Activated B cell treated with CpG ODN at 0.5 μM for 24 hours (primary cell): Measurements from ENCODE around the gene GPR152. TPM values are rescaled to one million over a fixed set of nuclear protein-coding genes. Genes with fewer than 3 reads are reported as not detected.

ENCODE experiments used
- ATAC-seq: fragments of 200-7000 bp; cut with Tn5 transposase; one replicate; pipeline ENCODE4 v1.10.0; 2021; ENCODE audit warnings: low read depth, mild to moderate bottlenecking, moderate library complexity
- CTCF ChIA-PET: fragments of 350-600 bp; sonication (Branson Sonifier 250); formaldehyde crosslinking; loops from one replicate; lab custom pipeline; 2021; ENCODE audit warnings: antibody characterized with exemption; lab: Charles Lee
- POLR2A ChIA-PET: fragments of 350-600 bp; sonication (Branson Sonifier 250); formaldehyde crosslinking; loops from one replicate; lab custom pipeline; 2021; ENCODE audit warnings: antibody characterized with exemption; lab: Charles Lee
- DNase-seq: peaks from one replicate; pipeline ENCODE4 v3.0.0; 2022
- H3K27ac Mint-ChIP-seq: one replicate; pipeline ENCODE4 v1.8.0; 2020; ENCODE audit warnings: mixed read lengths
- H3K27me3 Mint-ChIP-seq: one replicate; pipeline ENCODE4 v1.8.0; 2021; ENCODE audit warnings: mixed read lengths
- H3K36me3 Mint-ChIP-seq: one replicate; pipeline ENCODE4 v1.8.0; 2021; ENCODE audit warnings: low read depth, mixed read lengths
- H3K4me1 Mint-ChIP-seq: one replicate; pipeline ENCODE4 v1.8.0; 2021; ENCODE audit warnings: mixed read lengths
- H3K4me3 Mint-ChIP-seq: one replicate; pipeline ENCODE4 v1.8.0; 2020; ENCODE audit warnings: mild to moderate bottlenecking, mixed read lengths
- H3K9me3 Mint-ChIP-seq: one replicate; pipeline ENCODE4 v1.8.0; 2020; ENCODE audit warnings: mixed read lengths
- intact Hi-C: fragments of 100-400 bp; cut with micrococcal nuclease; formaldehyde crosslinking; loops from one replicate; pipeline ENCODE4 v1.15.1; 2024
- total RNA-seq: library from RNA; stranded (reverse); gene quantifications from 2 replicates; pipeline ENCODE4 v1.2.3, GENCODE V29; 2022
- TF ChIP-seq, protein P1 (sequence below): fragments of 200-600 bp; IDR thresholded peaks from one replicate; pipeline ENCODE4 v1.8.0; 2022; ENCODE audit warnings: antibody characterized with exemption, mild to moderate bottlenecking

Gene GPR152
- total RNA-seq, 1 donor from 2014 or later = not detected

DNA sequence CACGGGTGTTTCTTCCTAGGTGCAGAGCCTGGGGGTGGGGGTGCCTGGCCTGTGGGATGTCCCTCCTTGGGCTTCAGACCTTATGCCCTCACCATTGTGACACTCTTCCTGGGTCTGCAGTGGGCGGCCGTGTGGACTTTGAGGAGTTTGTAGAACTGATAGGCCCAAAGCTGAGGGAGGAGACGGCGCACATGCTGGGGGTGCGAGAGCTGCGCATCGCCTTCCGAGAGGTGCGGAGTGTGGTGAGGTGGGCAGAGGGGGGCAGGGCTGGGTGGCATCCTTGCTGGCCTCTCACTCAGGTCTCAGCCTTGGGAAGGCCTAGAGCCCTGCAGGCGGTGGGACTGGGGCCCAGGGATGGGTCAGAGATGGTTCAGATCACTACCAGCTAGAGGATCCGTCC is 4.9 kb upstream of the GPR152 start:
- Mint-ChIP-seq H3K4me1 (peaks cover 53% of the 10 kb centered on the region), H3K4me3 (peak overlapping the region; percentile 13), H3K27me3 (no peaks in the 10 kb centered on the region), H3K27ac (peak overlapping the region; percentile 84), H3K9me3 (no peaks in the 10 kb centered on the region), H3K36me3 (no peaks in the 10 kb centered on the region)
- ChIA-PET POLR2A (interaction anchor here (3.9 to 33.4 kb wide), 3 partner anchors 12 to 29 kb away, joined by 15 to 1417 read pairs (median 32); partner anchors contain the start of genes CORO1B, PTPRCAP, RPS6KB2 and TMEM134), CTCF (interaction anchor here (1.5 kb wide), 1 partner anchor 20 kb away, joined by 3 read pairs; the partner anchor contains the start of gene PTPRCAP)
- ATAC-seq (no peak), DNase-seq (no peak)
- intact Hi-C loops = no loop called here
- TF ChIP-seq, protein P1, sequence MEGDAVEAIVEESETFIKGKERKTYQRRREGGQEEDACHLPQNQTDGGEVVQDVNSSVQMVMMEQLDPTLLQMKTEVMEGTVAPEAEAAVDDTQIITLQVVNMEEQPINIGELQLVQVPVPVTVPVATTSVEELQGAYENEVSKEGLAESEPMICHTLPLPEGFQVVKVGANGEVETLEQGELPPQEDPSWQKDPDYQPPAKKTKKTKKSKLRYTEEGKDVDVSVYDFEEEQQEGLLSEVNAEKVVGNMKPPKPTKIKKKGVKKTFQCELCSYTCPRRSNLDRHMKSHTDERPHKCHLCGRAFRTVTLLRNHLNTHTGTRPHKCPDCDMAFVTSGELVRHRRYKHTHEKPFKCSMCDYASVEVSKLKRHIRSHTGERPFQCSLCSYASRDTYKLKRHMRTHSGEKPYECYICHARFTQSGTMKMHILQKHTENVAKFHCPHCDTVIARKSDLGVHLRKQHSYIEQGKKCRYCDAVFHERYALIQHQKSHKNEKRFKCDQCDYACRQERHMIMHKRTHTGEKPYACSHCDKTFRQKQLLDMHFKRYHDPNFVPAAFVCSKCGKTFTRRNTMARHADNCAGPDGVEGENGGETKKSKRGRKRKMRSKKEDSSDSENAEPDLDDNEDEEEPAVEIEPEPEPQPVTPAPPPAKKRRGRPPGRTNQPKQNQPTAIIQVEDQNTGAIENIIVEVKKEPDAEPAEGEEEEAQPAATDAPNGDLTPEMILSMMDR = no peak

DNA sequence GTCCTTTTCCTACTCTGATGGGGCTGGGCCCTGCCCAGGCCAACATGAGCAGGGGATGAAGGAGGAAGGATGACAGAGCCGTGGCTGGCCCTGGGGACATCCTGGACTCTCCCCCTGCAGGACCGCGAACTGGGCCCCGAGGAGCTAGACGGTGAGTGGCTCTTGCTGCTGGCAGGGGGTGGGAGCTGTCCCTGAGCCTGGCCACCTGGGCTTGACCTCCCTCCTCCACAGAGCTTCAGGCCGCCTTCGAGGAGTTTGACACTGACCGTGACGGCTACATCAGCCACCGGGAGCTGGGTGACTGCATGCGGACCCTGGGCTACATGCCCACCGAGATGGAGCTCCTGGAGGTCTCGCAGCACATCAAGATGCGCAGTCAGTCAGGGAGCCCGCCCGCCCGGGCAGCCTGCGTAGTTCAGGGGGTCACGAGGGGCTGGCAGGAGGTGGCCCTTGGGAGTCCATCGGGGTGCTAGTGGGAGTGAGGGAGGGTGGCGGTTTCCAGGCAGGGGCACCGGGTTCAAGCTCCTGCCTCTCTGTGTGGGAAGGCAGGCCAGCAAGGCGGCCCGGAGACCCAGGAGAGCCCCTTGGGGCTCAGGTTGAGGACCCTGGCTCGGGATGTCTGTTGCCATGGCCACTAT is 3.7 kb upstream of the GPR152 start:
- ATAC-seq (no peak), DNase-seq (no peak)
- no peak overlapping the region for H3K4me3 Mint-ChIP-seq
- no peaks in the 10 kb centered on the region for H3K27me3 Mint-ChIP-seq
- TF ChIP-seq, protein P1 = no peak
- no peaks in the 10 kb centered on the region for H3K9me3 Mint-ChIP-seq
- ChIA-PET POLR2A (interaction anchor here (0.6 to 33.4 kb wide), 5 partner anchors 12 to 69 kb away, joined by 4 to 1417 read pairs (median 5); partner anchors contain the start of genes CORO1B, PTPRCAP, RPS6KB2 and TBC1D10C), CTCF (no interaction called here)
- H3K27ac Mint-ChIP-seq = no peak overlapping the region
- peaks cover 52% of the 10 kb centered on the region for H3K4me1 Mint-ChIP-seq
- intact Hi-C loops = no loop called here
- H3K36me3 Mint-ChIP-seq = no peaks in the 10 kb centered on the region

DNA sequence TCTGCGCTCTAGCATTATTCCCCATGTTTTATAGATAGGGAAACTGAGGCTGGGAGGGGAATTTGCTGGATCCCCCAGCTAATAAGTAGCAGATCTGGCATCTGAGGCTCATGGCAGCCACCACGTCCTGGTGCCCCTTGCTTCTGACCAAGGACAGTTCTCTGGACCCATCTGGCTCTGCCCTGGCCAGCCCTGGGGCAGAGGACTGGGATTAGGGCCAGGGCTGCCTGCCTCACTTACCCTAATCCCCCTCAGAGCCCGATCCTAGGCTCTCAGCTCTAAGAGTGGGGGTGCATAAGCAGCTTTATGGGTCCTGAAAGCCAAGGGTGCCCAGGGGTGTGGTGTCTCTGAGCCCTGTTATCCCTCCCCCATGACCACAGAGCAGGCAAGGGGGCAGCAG is 2.5 kb upstream of the GPR152 start, which contains the start of gene CABP4:
TSS of gene CABP4 (plus strand) at position 301 of the 400 bp plus-strand sequence. CDS start at position 371, 70 bp downstream.
- no peaks in the 10 kb centered on the region for H3K36me3 Mint-ChIP-seq
- DNase-seq (no peak), ATAC-seq (no peak)
- POLR2A ChIA-PET = interaction anchor here (1.1 to 33.4 kb wide), 4 partner anchors 14 to 51 kb away, joined by 3 to 1417 read pairs (median 4); partner anchors contain the start of genes CORO1B, PTPRCAP, RPS6KB2 and TBC1D10C
- no peak within 1 kb of the TSS for H3K27ac Mint-ChIP-seq
- intact Hi-C loops = no loop called here
- no peak within 1 kb of the TSS for H3K4me3 Mint-ChIP-seq
- TF ChIP-seq, protein P1 = no peak
- H3K27me3 Mint-ChIP-seq = no peaks in the 10 kb centered on the region
- CTCF ChIA-PET = no interaction called here
- peaks cover 51% of the 10 kb centered on the region for H3K4me1 Mint-ChIP-seq
- H3K9me3 Mint-ChIP-seq = no peaks in the 10 kb centered on the region

DNA sequence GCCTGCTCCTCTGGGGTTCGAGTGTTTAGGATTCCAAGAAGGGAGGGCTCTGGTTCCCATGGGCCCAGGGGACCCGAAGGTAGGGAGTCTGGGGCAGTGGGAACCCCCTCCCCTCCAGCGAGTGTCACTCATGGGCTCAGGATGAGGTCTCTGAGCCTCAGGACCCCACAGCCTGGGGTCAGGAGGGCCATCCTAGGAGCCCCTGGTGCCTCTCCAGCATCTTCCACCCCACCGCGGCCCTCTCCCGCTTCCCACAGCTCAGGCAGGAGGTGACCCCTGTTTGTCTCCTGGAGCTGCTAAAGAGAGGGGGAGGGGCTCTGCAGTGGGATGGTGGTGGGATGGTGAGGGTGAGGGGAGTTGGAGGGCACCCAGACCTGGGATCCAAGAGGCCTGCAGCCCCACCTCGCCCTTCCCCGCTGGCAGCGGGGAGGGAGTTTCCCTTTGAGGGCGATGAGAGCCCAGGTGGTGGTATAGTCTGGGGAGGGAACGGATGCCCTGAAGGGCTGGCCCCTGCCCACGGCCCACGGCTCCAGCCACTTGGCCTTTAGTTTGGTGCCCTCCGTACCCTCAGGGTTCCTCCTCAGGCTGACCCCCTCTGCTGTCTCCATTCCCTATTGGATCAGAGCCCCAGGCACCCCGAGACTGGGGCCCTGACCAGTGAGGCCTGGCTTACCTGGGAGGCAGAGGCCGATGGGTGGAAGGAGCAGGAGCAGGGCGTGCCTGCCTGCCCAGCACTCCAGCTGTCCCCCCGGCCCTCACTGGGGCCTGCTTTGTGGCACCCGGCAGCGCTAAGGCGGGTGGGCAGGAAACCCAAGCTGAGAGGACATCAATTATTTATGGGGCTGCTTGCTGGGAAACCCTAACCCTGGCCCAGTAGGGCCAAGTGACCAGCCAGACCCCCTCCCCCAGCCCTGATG is 1.5 kb upstream of the GPR152 start:
- H3K36me3 Mint-ChIP-seq = no peaks in the 10 kb centered on the region
- no peak overlapping the region for H3K4me3 Mint-ChIP-seq
- H3K9me3 Mint-ChIP-seq = no peaks in the 10 kb centered on the region
- no peaks in the 10 kb centered on the region for H3K27me3 Mint-ChIP-seq
- ChIA-PET CTCF (no interaction called here), POLR2A (interaction anchor here (1.0 to 33.4 kb wide), 3 partner anchors 15 to 47 kb away, joined by 3 to 1417 read pairs (median 3); partner anchors contain the start of genes CORO1B, PTPRCAP, RPS6KB2 and TMEM134)
- H3K27ac Mint-ChIP-seq = no peak overlapping the region
- TF ChIP-seq, protein P1 = no peak
- H3K4me1 Mint-ChIP-seq = peaks cover 51% of the 10 kb centered on the region
- intact Hi-C loops = no loop called here
- no peak for DNase-seq
- ATAC-seq = peak; percentile 41
